ENCODE measurements around the gene UROC1. TPM values are rescaled to one million over a fixed set of nuclear protein-coding genes. Genes with fewer than 3 reads are reported as not detected.

UROC1 gene
- total RNA-seq, 4 donors from 2014 or later: not detected

GRCh38 chr3:126447456-126448106, 70.0 kb downstream of the UROC1 start:
- TF ChIP-seq CTCF (IDR thresholded peaks at IDR 0.05): no peak
- no peak for TF ChIP-seq POLR2A (IDR thresholded peaks at IDR 0.05)
- TF ChIP-seq EP300 (IDR thresholded peaks at IDR 0.05): no peak
- DNase-seq (ENCODE audit: low spot score in 2 of 2): no peak

GRCh38 chr3:126446791-126447190, 70.8 kb downstream of the UROC1 start:
- no peak for DNase-seq (ENCODE audit: low spot score in 2 of 2)
- Histone ChIP-seq H3K27ac (no peak overlapping the region), H3K36me3 (peaks cover 0 to 66% (median 7%) of the 10 kb centered on the region in 3 donors), H3K4me1 (no peaks in the 10 kb centered on the region), H3K9me3 (no peaks in the 10 kb centered on the region), H3K27me3 (no peaks in the 10 kb centered on the region), H3K4me3 (no peak overlapping the region)
- TF ChIP-seq POLR2A (IDR thresholded peaks at IDR 0.05): no peak
- no peak for TF ChIP-seq EP300 (IDR thresholded peaks at IDR 0.05)
- no peak for TF ChIP-seq CTCF (IDR thresholded peaks at IDR 0.05)
- 68 to 84% methylated on average over 2 of the region's 2 CpGs for WGBS, 2 donors

More at GRCh38 chr3:126447456-126448106, 70.0 kb downstream of the UROC1 start:
- H3K9me3 ChIP-seq: no peaks in the 10 kb centered on the region
- WGBS, 2 donors: 77 to 84% methylated on average over 9 to 12 of the region's 12 CpGs
- H3K27me3 ChIP-seq: no peaks in the 10 kb centered on the region
- no peak overlapping the region for H3K4me3 ChIP-seq
- no peaks in the 10 kb centered on the region for H3K4me1 ChIP-seq
- peaks cover 0 to 73% (median 7%) of the 10 kb centered on the region in 3 donors for H3K36me3 ChIP-seq
- H3K27ac ChIP-seq: no peak overlapping the region

DNA sequence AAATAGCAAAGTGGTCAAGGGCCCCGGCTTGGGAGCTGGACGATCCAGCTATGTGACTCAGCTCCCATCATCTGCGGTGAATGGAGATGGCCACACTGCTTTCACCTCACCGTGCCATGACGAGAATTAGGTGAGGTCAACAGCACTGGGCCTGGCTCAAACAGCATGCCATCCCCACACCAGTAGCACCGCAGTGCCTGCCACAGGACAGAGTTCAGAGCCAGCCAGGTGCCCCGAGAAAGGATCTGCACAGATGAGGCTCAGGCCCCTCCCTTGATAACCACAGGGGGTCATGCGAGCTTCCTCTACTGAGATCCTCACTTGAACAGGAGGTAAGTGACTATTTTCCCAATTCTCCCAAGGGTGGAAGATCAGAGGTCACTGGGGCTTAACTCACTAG, 71.3 kb downstream of the UROC1 start:
- Histone ChIP-seq H3K36me3 (peaks cover 0 to 66% (median 7%) of the 10 kb centered on the region in 3 donors), H3K27ac (no peak overlapping the region), H3K4me1 (no peaks in the 10 kb centered on the region), H3K27me3 (no peaks in the 10 kb centered on the region), H3K9me3 (no peaks in the 10 kb centered on the region), H3K4me3 (no peak overlapping the region)
- 89% methylated on average over 7 to 8 of the region's 8 CpGs for WGBS, 2 donors
- TF ChIP-seq CTCF (IDR thresholded peaks at IDR 0.05) (no peak), POLR2A (IDR thresholded peaks at IDR 0.05) (no peak), EP300 (IDR thresholded peaks at IDR 0.05) (no peak)
- DNase-seq (ENCODE audit: low spot score in 2 of 2): no peak

- Histone ChIP-seq H3K9me3 (no peaks in the 10 kb centered on the region), H3K4me1 (no peaks in the 10 kb centered on the region), H3K27ac (no peak overlapping the region), H3K36me3 (peaks cover 0 to 66% (median 2%) of the 10 kb centered on the region in 3 donors), H3K4me3 (no peak overlapping the region), H3K27me3 (no peaks in the 10 kb centered on the region)
- DNase-seq (ENCODE audit: low spot score in 2 of 2): no peak
- no peak for TF ChIP-seq POLR2A (IDR thresholded peaks at IDR 0.05)
- no peak for TF ChIP-seq EP300 (IDR thresholded peaks at IDR 0.05)
- TF ChIP-seq CTCF (IDR thresholded peaks at IDR 0.05): no peak
- WGBS, 2 donors: 58 to 61% methylated on average over 5 of the region's 5 CpGs
Measured at GRCh38 chr3:126445506-126445905, 72.1 kb downstream of the UROC1 start.

DNA sequence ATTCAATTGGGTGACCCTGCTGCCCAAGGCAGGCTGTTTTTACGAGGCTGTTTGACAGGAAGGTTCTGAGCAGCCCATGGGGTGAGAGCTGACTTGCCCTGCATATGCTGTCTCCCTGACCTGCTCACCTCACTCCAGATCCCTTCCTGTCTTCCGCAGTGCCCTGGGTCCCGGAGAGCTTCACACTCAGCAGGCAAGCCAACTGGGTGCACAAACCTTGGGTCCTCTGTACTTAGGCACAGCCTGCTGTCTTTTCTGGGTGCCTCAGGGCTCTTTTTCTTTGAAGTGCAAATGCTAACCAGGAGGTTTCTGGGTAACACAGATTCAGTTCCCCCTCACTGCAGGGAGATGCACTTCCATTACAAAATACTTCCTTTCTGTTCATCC, 74.7 kb downstream of the UROC1 start:
- peaks cover 0 to 64% (median 0%) of the 10 kb centered on the region in 3 donors for H3K36me3 ChIP-seq
- no peaks in the 10 kb centered on the region for H3K27me3 ChIP-seq
- DNase-seq (ENCODE audit: low spot score in 2 of 2): no peak
- H3K4me1 ChIP-seq: no peaks in the 10 kb centered on the region
- no peak overlapping the region for H3K4me3 ChIP-seq
- TF ChIP-seq CTCF (IDR thresholded peaks at IDR 0.05) (no peak), POLR2A (IDR thresholded peaks at IDR 0.05) (no peak), EP300 (IDR thresholded peaks at IDR 0.05) (no peak)
- WGBS, 2 donors: 73 to 78% methylated on average over 3 of the region's 3 CpGs
- H3K27ac ChIP-seq: no peak overlapping the region
- no peaks in the 10 kb centered on the region for H3K9me3 ChIP-seq
